HUES64 (cell line): Measurements from ENCODE around the gene GDE1.
"Not testable (repeated sequence)": the region's sequence is repeated elsewhere in the genome, so short reads cannot be mapped to it uniquely, and the experiment has no call there.

Experiments
- H3K27ac ChIP-seq: 2 replicates; pipeline ENCODE4 v1.7.0; 2013; ENCODE audit warnings: low read depth, low read length, inconsistent platforms
- H3K27me3 ChIP-seq: 2 replicates; pipeline ENCODE4 v1.6.1; 2013; ENCODE audit warnings: mild to moderate bottlenecking, low read length; ENCODE audit not compliant: insufficient read depth
- H3K36me3 ChIP-seq: 2 replicates; pipeline ENCODE4 v1.6.1; 2013; ENCODE audit warnings: mild to moderate bottlenecking, low read length; ENCODE audit not compliant: insufficient read depth
- H3K4me1 ChIP-seq: 2 replicates; pipeline ENCODE4 v1.6.1; 2013; ENCODE audit warnings: mild to moderate bottlenecking, low read length, moderate library complexity; ENCODE audit not compliant: insufficient read depth
- H3K4me3 ChIP-seq: 2 replicates; pipeline ENCODE4 v1.5.1; 2013; ENCODE audit warnings: mild to moderate bottlenecking, low read length, moderate library complexity
- H3K9ac ChIP-seq: 2 replicates; pipeline ENCODE4 v1.6.1; 2013; ENCODE audit warnings: mild to moderate bottlenecking, low read depth, low read length
- H3K9me3 ChIP-seq: 2 replicates; pipeline ENCODE4 v1.6.1; 2013; ENCODE audit warnings: low read depth, low read length; ENCODE audit not compliant: insufficient read depth
- WGBS: fragments of 150-250, 120-280 bp; methylation state at CpG from one replicate; pipeline ENCODE4 v1.1.7; 2013; ENCODE audit warnings: missing lambda C conversion rate; 5-methylcytosine and 5-hydroxymethylcytosine counted together

Gene GDE1

GRCh38 chr16:19543278-19543996 is 21.5 kb upstream of the GDE1 start:
- H3K27ac ChIP-seq, H3K4me3 ChIP-seq, H3K9me3 ChIP-seq, H3K4me1 ChIP-seq, H3K27me3 ChIP-seq, H3K9ac ChIP-seq: not testable (repeated sequence)
- WGBS = 96% methylated on average over 8 of the region's 10 CpGs
- peaks cover 74% of the 10 kb centered on the region for H3K36me3 ChIP-seq

GRCh38 chr16:19542138-19542821 is 20.4 kb upstream of the GDE1 start:
- no peak overlapping the region for H3K27ac ChIP-seq
- H3K4me3 ChIP-seq = no peak overlapping the region
- no peak overlapping the region for H3K9ac ChIP-seq
- H3K9me3 ChIP-seq = no peaks in the 10 kb centered on the region
- H3K27me3 ChIP-seq = no peaks in the 10 kb centered on the region
- H3K4me1 ChIP-seq = no peaks in the 10 kb centered on the region
- WGBS = 96% methylated on average over 2 of the region's 3 CpGs
- H3K36me3 ChIP-seq = peaks cover 71% of the 10 kb centered on the region

- H3K9ac ChIP-seq = no peak overlapping the region
- H3K36me3 ChIP-seq = peaks cover 74% of the 10 kb centered on the region
- no peaks in the 10 kb centered on the region for H3K27me3 ChIP-seq
- H3K9me3 ChIP-seq = no peaks in the 10 kb centered on the region
- no peak overlapping the region for H3K27ac ChIP-seq
- H3K4me1 ChIP-seq = no peaks in the 10 kb centered on the region
- no peak overlapping the region for H3K4me3 ChIP-seq
- WGBS = 90% methylated on average over 5 of the region's 6 CpGs
Measured at GRCh38 chr16:19540241-19540970, 18.5 kb upstream of the GDE1 start.

GRCh38 chr16:19532601-19533000 is 10.7 kb upstream of the GDE1 start:
- H3K4me1 ChIP-seq = peaks cover 10% of the 10 kb centered on the region
- WGBS = no CpG with 5 or more reads among the region's 1 CpG
- H3K4me3 ChIP-seq = no peak overlapping the region
- no peaks in the 10 kb centered on the region for H3K27me3 ChIP-seq
- H3K9ac ChIP-seq = no peak overlapping the region
- H3K27ac ChIP-seq = no peak overlapping the region
- H3K36me3 ChIP-seq = peaks cover 76% of the 10 kb centered on the region
- H3K9me3 ChIP-seq = no peaks in the 10 kb centered on the region

GRCh38 chr16:19528666-19529065 is 6.8 kb upstream of the GDE1 start:
- Histone ChIP-seq H3K9ac (no peak overlapping the region), H3K4me1 (peaks cover 18% of the 10 kb centered on the region), H3K36me3 (peaks cover 45% of the 10 kb centered on the region), H3K4me3 (no peak overlapping the region), H3K27me3 (no peaks in the 10 kb centered on the region), H3K9me3 (no peaks in the 10 kb centered on the region), H3K27ac (no peak overlapping the region)
- 94% methylated on average over 3 of the region's 3 CpGs for WGBS

GRCh38 chr16:19527161-19527560 is 5.3 kb upstream of the GDE1 start:
- H3K4me3 ChIP-seq = no peak overlapping the region
- no peaks in the 10 kb centered on the region for H3K27me3 ChIP-seq
- no peak overlapping the region for H3K9ac ChIP-seq
- no peak overlapping the region for H3K27ac ChIP-seq
- 92% methylated on average over 1 of the region's 1 CpG for WGBS
- H3K36me3 ChIP-seq = peaks cover 36% of the 10 kb centered on the region
- H3K4me1 ChIP-seq = peaks cover 15% of the 10 kb centered on the region
- H3K9me3 ChIP-seq = no peaks in the 10 kb centered on the region

GRCh38 chr16:19525385-19525723 is 3.5 kb upstream of the GDE1 start:
- Histone ChIP-seq H3K4me1 (peaks cover 16% of the 10 kb centered on the region), H3K27me3 (no peaks in the 10 kb centered on the region), H3K36me3 (peaks cover 26% of the 10 kb centered on the region), H3K9ac (0 out of 2 replicates have a peak overlapping the region, but pooled peaks have one; percentile 67), H3K4me3 (peak overlapping the region; percentile 80), H3K27ac (no peak overlapping the region), H3K9me3 (no peaks in the 10 kb centered on the region)
- WGBS = no CpG with 5 or more reads among the region's 2 CpGs

- Histone ChIP-seq H3K9ac (peak overlapping the region; percentile 67), H3K27me3 (no peaks in the 10 kb centered on the region), H3K4me3 (peak overlapping the region; percentile 80), H3K27ac (no peak overlapping the region), H3K36me3 (peaks cover 22% of the 10 kb centered on the region), H3K4me1 (peaks cover 16% of the 10 kb centered on the region), H3K9me3 (no peaks in the 10 kb centered on the region)
- 8% methylated on average over 19 of the region's 19 CpGs for WGBS
Measured at GRCh38 chr16:19524616-19525384, 2.9 kb upstream of the GDE1 start.

- no peaks in the 10 kb centered on the region for H3K27me3 ChIP-seq
- under 1% methylated on average over 11 of the region's 11 CpGs for WGBS
- H3K4me1 ChIP-seq = peaks cover 16% of the 10 kb centered on the region
- H3K4me3 ChIP-seq = peak overlapping the region; percentile 80
- no peaks in the 10 kb centered on the region for H3K9me3 ChIP-seq
- peak overlapping the region; percentile 67 for H3K9ac ChIP-seq
- no peak overlapping the region for H3K27ac ChIP-seq
- peaks cover 17% of the 10 kb centered on the region for H3K36me3 ChIP-seq
Measured at GRCh38 chr16:19524356-19524615, 2.4 kb upstream of the GDE1 start.

- peaks cover 16% of the 10 kb centered on the region for H3K4me1 ChIP-seq
- no peaks in the 10 kb centered on the region for H3K9me3 ChIP-seq
- H3K27me3 ChIP-seq = no peaks in the 10 kb centered on the region
- peaks cover 12% of the 10 kb centered on the region for H3K36me3 ChIP-seq
- peak within 1 kb of the TSS; percentile 80 for H3K4me3 ChIP-seq
- WGBS = 2% methylated on average over 51 of the region's 51 CpGs
- peak within 1 kb of the TSS; percentile 67 for H3K9ac ChIP-seq
- H3K27ac ChIP-seq = no peak within 1 kb of the TSS
Measured at GRCh38 chr16:19523559-19524355, 1.9 kb upstream of the GDE1 start, which contains the start of gene CCP110. Gene CCP110 (plus strand): TSS chr16:19523942. CDS start chr16:19527882, 3,940 bp downstream.
